OCI-LY3 (cell line): ENCODE measurements around the gene PSPH.

Source experiments
- H2AFZ ChIP-seq: fragments of 200-600, 300-600 bp; shearing (Covaris generic); 2 replicates; pipeline ENCODE4 v1.6.0; 2014; ENCODE audit warnings: antibody characterized with exemption, low read depth, low read length
- H3K27ac ChIP-seq: fragments of 200-600, 300-600 bp; sonication (generic); 2 replicates; pipeline ENCODE4 v1.5.1; 2014; ENCODE audit warnings: mild to moderate bottlenecking, low read length, moderate library complexity, mixed read lengths
- H3K27me3 ChIP-seq: fragments of 200-600, 300-600 bp; sonication (generic); 2 replicates; pipeline ENCODE4 v1.6.1; 2014; ENCODE audit warnings: low read depth, low read length, mixed read lengths
- H3K36me3 ChIP-seq: fragments of 200-600, 300-600 bp; sonication (generic); replicated peaks from 2 replicates; pipeline ENCODE3; 2014; ENCODE audit warnings: low read depth, low read length, mixed read lengths
- H3K4me1 ChIP-seq: fragments of 300-600, 200-600 bp; sonication (generic); 2 replicates; pipeline ENCODE4 v1.6.1; 2014; ENCODE audit warnings: low read length, mixed read lengths
- H3K4me2 ChIP-seq: fragments of 200-600, 300-600 bp; sonication (generic); 2 replicates; pipeline ENCODE4 v1.6.1; 2014; ENCODE audit warnings: low read length, mixed read lengths
- H3K4me3 ChIP-seq: fragments of 300-600, 200-600 bp; sonication (generic); 2 replicates; pipeline ENCODE4 v1.5.1; 2014; ENCODE audit warnings: antibody characterized with exemption, mild to moderate bottlenecking, low read length, moderate library complexity
- H3K79me2 ChIP-seq: fragments of 300-600, 200-600 bp; shearing (Covaris generic); 2 replicates; pipeline ENCODE4 v1.6.1; 2014; ENCODE audit warnings: mild to moderate bottlenecking, low read length, mixed read lengths
- H3K9ac ChIP-seq: fragments of 300-600, 200-600 bp; shearing (Covaris generic); 2 replicates; pipeline ENCODE4 v1.6.0; 2014; ENCODE audit warnings: mild to moderate bottlenecking, low read length, moderate library complexity
- H3K9me3 ChIP-seq: fragments of 200-600, 300-600 bp; shearing (Covaris generic); 2 replicates; pipeline ENCODE4 v1.6.1; 2014; ENCODE audit warnings: low read length, mixed read lengths; ENCODE audit not compliant: insufficient read depth
- H4K20me1 ChIP-seq: fragments of 200-600, 300-600 bp; sonication (generic); 2 replicates; pipeline ENCODE4 v1.6.1; 2016; ENCODE audit warnings: low read length, mixed read lengths; ENCODE audit not compliant: insufficient read depth
- CTCF ChIP-seq: fragments of 200-600, 300-600 bp; sonication (generic); IDR thresholded peaks from 2 replicates; pipeline ENCODE4 v1.5.1; 2014; ENCODE audit warnings: antibody characterized with exemption, low read length, low read depth
- EZH2phosphoT487 ChIP-seq: fragments of 200-600 bp; shearing (Covaris generic); IDR thresholded peaks from 2 replicates; pipeline ENCODE4 v1.6.1; 2018; ENCODE audit warnings: antibody characterized with exemption, mixed run types, low read depth

Gene PSPH

GRCh38 chr7:55980266-55980665 is 71.0 kb downstream of the PSPH start:
- no peak for TF ChIP-seq CTCF
- TF ChIP-seq EZH2phosphoT487: no peak
- Histone ChIP-seq H3K27ac (no peak overlapping the region), H3K9me3 (no peaks in the 10 kb centered on the region), H3K4me3 (no peak overlapping the region), H3K4me2 (no peak overlapping the region), H2AFZ (no peak overlapping the region), H3K4me1 (no peaks in the 10 kb centered on the region), H3K36me3 (peaks cover 48% of the 10 kb centered on the region), H3K9ac (no peak overlapping the region), H4K20me1 (peaks cover 11% of the 10 kb centered on the region), H3K79me2 (peaks cover 12% of the 10 kb centered on the region), H3K27me3 (no peaks in the 10 kb centered on the region)

GRCh38 chr7:55977831-55978230 is 73.4 kb downstream of the PSPH start:
- Histone ChIP-seq H3K9ac (no peak overlapping the region), H3K27me3 (no peaks in the 10 kb centered on the region), H3K36me3 (peaks cover 40% of the 10 kb centered on the region), H3K4me2 (no peak overlapping the region), H3K9me3 (no peaks in the 10 kb centered on the region), H3K79me2 (peaks cover 28% of the 10 kb centered on the region), H3K4me3 (no peak overlapping the region), H2AFZ (no peak overlapping the region), H3K4me1 (no peaks in the 10 kb centered on the region), H4K20me1 (peaks cover 15% of the 10 kb centered on the region), H3K27ac (no peak overlapping the region)
- TF ChIP-seq EZH2phosphoT487: no peak

- Histone ChIP-seq H3K9me3 (no peaks in the 10 kb centered on the region), H3K4me1 (no peaks in the 10 kb centered on the region), H3K4me2 (no peak overlapping the region), H3K4me3 (no peak overlapping the region), H3K27me3 (no peaks in the 10 kb centered on the region), H2AFZ (no peak overlapping the region), H3K79me2 (peaks cover 41% of the 10 kb centered on the region), H3K9ac (no peak overlapping the region), H4K20me1 (peaks cover 18% of the 10 kb centered on the region), H3K36me3 (peaks cover 29% of the 10 kb centered on the region), H3K27ac (no peak overlapping the region)
- TF ChIP-seq EZH2phosphoT487: no peak
- no peak for TF ChIP-seq CTCF
These were observed 75.1 kb downstream of the PSPH start for GRCh38 chr7:55975988-55976633.

GRCh38 chr7:55973747-55974250 is 77.4 kb downstream of the PSPH start:
- no peak overlapping the region for H3K4me2 ChIP-seq
- no peaks in the 10 kb centered on the region for H3K9me3 ChIP-seq
- H2AFZ ChIP-seq: no peak overlapping the region
- peaks cover 6% of the 10 kb centered on the region for H3K36me3 ChIP-seq
- no peak overlapping the region for H3K9ac ChIP-seq
- no peak for TF ChIP-seq EZH2phosphoT487
- no peak for TF ChIP-seq CTCF
- H4K20me1 ChIP-seq: peaks cover 23% of the 10 kb centered on the region
- H3K4me3 ChIP-seq: no peak overlapping the region
- H3K4me1 ChIP-seq: no peaks in the 10 kb centered on the region
- H3K27me3 ChIP-seq: no peaks in the 10 kb centered on the region
- H3K27ac ChIP-seq: no peak overlapping the region
- H3K79me2 ChIP-seq: peaks cover 59% of the 10 kb centered on the region
